ENCODE data around the gene PEX5. TPM values are rescaled to one million over a fixed set of nuclear protein-coding genes. Genes with fewer than 3 reads are reported as not detected.

Gene PEX5
- total RNA-seq, 3 donors from 2014 or later: 36.1 to 41.2 (median 38.5) TPM

GRCh38 chr12:7161811-7162210 is 27.7 kb upstream of the PEX5 start:
- DNase-seq (no peak), ATAC-seq (no peak)
- TF ChIP-seq, protein P1, sequence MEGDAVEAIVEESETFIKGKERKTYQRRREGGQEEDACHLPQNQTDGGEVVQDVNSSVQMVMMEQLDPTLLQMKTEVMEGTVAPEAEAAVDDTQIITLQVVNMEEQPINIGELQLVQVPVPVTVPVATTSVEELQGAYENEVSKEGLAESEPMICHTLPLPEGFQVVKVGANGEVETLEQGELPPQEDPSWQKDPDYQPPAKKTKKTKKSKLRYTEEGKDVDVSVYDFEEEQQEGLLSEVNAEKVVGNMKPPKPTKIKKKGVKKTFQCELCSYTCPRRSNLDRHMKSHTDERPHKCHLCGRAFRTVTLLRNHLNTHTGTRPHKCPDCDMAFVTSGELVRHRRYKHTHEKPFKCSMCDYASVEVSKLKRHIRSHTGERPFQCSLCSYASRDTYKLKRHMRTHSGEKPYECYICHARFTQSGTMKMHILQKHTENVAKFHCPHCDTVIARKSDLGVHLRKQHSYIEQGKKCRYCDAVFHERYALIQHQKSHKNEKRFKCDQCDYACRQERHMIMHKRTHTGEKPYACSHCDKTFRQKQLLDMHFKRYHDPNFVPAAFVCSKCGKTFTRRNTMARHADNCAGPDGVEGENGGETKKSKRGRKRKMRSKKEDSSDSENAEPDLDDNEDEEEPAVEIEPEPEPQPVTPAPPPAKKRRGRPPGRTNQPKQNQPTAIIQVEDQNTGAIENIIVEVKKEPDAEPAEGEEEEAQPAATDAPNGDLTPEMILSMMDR (IDR thresholded peaks at IDR 0.05): no peak
- Histone ChIP-seq H3K4me1 (ENCODE audit: low read depth) (no peaks in the 10 kb centered on the region), H3K9me3 (no peaks in the 10 kb centered on the region), H3K36me3 (ENCODE audit: low read depth) (no peaks in the 10 kb centered on the region), H3K4me3 (no peak overlapping the region)
- intact Hi-C loops (cut with DNase I, micrococcal nuclease): no loop called here

DNA sequence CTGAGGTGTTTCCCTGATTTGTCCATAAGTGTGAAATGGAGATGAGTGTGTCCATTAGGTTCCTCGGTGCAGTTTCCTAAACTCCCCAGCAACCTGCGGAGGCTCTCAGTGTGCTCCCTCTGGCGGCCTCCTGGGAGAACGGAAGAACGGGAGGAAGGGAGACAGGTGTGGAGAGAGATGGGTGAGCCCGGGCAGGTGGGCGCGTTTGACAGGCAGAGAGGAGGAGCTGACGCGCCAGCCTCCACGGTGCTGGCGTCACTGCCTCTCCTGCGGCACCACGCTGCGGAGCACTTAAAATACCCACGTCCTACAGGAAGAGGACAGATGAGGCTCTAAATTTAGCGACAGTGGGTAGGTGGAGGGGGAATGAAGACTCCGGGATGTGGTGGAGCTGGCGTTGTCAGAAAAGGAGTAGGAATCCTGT is 26.8 kb upstream of the PEX5 start:
- DNase-seq (peak in 2 of 3 donors; percentile 50), ATAC-seq (peak; percentile 86)
- Histone ChIP-seq H3K36me3 (ENCODE audit: low read depth) (no peaks in the 10 kb centered on the region), H3K4me1 (ENCODE audit: low read depth) (no peaks in the 10 kb centered on the region), H3K4me3 (no peak overlapping the region), H3K9me3 (peaks cover 4% of the 10 kb centered on the region)
- intact Hi-C loops (cut with DNase I, micrococcal nuclease): no loop called here
- TF ChIP-seq, protein P1 (IDR thresholded peaks at IDR 0.05): peak; percentile 34

DNA sequence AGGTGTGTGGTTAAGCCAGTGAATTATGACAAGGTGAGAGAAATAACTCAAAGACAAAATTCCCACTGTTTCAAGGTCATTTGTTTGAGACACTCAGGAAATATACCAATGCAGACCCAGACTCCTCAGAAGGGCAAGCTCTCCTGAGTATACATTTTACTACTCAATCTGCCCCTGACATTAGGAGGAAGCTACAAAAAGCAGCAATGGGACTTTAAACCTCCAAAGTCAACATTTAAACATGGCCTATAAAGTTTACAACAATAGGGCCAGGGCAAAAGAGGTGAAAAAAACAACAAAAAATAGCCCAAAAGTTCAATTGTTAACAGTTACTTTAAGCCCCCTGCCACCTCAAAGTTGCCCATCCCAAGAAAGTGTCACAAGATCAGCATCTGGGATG is 19.5 kb upstream of the PEX5 start:
- intact Hi-C loops (cut with DNase I, micrococcal nuclease): no loop called here
- TF ChIP-seq, protein P1 (IDR thresholded peaks at IDR 0.05): no peak
- Histone ChIP-seq H3K4me1 (ENCODE audit: low read depth) (no peaks in the 10 kb centered on the region), H3K36me3 (ENCODE audit: low read depth) (no peaks in the 10 kb centered on the region), H3K9me3 (peaks cover 32% of the 10 kb centered on the region), H3K4me3 (no peak overlapping the region)
- DNase-seq: no peak
- ATAC-seq: peak; percentile 54

- peaks cover 32% of the 10 kb centered on the region for H3K9me3 ChIP-seq
- H3K36me3 ChIP-seq (ENCODE audit: low read depth): no peaks in the 10 kb centered on the region
- intact Hi-C loops (cut with DNase I, micrococcal nuclease): no loop called here
- no peaks in the 10 kb centered on the region for H3K4me1 ChIP-seq (ENCODE audit: low read depth)
- ATAC-seq (no peak), DNase-seq (no peak)
- TF ChIP-seq, protein P1 (IDR thresholded peaks at IDR 0.05): no peak
- H3K4me3 ChIP-seq: no peak overlapping the region
These were observed 17.6 kb upstream of the PEX5 start for GRCh38 chr12:7171854-7172253.

DNA sequence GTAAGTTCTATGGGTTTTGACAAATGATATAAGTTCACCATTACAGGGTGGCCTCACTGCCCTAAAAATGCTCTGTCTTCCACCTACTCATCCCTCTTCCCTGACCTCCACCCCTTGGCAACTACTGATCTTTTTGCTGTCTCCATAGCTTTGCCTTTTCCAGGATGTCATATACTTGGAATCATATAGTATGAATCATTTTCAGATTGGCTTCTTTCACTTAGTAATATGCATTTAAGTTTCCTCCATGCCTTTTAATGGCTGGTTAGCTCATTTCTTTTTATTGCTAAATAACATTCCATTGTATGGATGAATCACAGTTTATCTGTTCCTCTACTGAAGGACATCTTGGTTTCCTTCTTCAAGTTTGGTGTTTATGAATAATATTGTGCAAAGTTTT is 14.0 kb upstream of the PEX5 start:
- peaks cover 12% of the 10 kb centered on the region for H3K9me3 ChIP-seq
- TF ChIP-seq, protein P1 (IDR thresholded peaks at IDR 0.05): no peak
- ATAC-seq: peak; percentile 89

GRCh38 chr12:7176595-7176994 is 12.9 kb upstream of the PEX5 start:
- Histone ChIP-seq H3K9me3 (peaks cover 5% of the 10 kb centered on the region), H3K36me3 (ENCODE audit: low read depth) (no peaks in the 10 kb centered on the region), H3K4me3 (no peak overlapping the region), H3K4me1 (ENCODE audit: low read depth) (no peaks in the 10 kb centered on the region)
- no peak for DNase-seq
- ATAC-seq: no peak
- TF ChIP-seq, protein P1 (IDR thresholded peaks at IDR 0.05): no peak
- intact Hi-C loops (cut with DNase I, micrococcal nuclease): no loop called here

More for the DNA sequence above, 14.0 kb upstream of the PEX5 start:
- no peak for DNase-seq
- intact Hi-C loops (cut with DNase I, micrococcal nuclease): no loop called here
- H3K4me1 ChIP-seq (ENCODE audit: low read depth): no peaks in the 10 kb centered on the region
- H3K36me3 ChIP-seq (ENCODE audit: low read depth): no peaks in the 10 kb centered on the region
- no peak overlapping the region for H3K4me3 ChIP-seq

All from mucosa of descending colon (tissue), 3 donors.